Midbrain (tissue), 1 donor: ENCODE measurements around the gene PPFIA1.

Source experiments
- DNase-seq: peaks from one replicate; lab custom pipeline; 2025; lab: John Stamatoyannopoulos, UW

The PPFIA1 gene

GRCh38 chr11:70270104-70270876, at the start of gene PPFIA1:
Gene PPFIA1 (plus strand): TSS chr11:70270690. CDS start chr11:70272173, 1,483 bp downstream.
- peak; percentile 97 for DNase-seq

DNA sequence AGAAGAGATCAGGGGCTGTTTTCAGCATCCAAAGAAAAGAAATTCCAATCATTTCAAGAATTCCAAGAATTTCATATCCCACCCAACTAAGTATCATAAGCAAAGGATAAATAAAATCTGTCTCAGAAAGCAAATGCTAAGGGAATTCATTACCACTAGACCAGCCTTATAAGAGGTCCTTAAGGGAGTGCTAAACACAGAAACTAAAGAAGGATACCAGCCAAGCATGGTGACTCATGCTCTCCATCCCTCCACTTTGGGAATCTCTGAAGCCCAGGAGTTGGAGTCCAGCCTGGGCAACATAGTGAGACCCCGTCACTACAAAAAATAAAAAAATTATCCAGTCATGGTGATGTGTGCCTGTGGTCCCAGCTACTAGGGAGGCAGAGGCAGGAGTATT, 49.6 kb upstream of the PPFIA1 start:
- DNase-seq, result no peak

DNA sequence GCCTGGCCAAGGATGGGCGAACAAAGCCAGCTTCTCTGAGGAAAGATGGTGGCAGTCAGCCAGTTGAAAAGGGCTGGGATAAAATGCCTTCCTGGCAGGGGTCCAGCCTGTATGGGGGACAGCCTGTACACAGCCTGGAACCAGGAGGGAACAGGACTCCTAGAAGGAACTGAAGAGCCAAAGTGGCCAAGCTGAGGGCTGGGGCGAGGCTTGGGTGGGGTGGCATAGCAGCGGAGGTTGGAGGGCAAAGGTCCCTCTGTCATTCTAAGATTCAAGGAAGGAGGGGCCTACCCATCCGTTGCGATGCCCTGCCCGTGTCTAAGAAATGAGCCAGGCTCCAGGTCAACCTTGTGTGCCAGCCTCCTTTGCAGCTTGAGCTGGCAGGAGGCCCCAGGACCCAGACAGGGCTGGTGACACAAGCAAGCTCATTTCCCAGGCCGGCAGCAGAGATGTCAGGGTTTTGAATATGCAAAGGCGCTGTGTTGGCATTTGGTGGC, 44.8 kb upstream of the PPFIA1 start:
- peak; percentile 2 for DNase-seq

DNA sequence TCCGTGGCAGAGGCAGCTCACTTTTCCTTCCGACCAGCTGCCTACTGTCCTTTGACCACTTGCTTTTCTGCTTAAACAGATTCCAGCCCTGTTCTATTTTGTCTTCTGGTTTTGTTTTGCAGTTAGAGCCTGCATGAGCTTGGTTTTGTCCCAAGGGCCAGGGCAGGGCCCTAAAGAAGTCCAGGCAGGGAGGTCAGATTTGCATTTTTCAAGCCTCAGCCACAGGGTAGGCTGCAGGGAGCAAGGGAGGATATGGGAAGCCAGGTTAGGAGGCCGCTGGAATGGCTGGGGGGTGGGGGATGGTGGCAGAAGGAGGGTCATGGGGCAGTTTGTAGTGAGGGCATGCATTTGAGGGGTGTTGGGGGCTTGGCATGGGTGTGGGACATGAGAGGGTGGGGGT, 44.3 kb upstream of the PPFIA1 start:
- DNase-seq, result no peak

GRCh38 chr11:70226967-70227366, 43.5 kb upstream of the PPFIA1 start:
- no peak for DNase-seq

DNA sequence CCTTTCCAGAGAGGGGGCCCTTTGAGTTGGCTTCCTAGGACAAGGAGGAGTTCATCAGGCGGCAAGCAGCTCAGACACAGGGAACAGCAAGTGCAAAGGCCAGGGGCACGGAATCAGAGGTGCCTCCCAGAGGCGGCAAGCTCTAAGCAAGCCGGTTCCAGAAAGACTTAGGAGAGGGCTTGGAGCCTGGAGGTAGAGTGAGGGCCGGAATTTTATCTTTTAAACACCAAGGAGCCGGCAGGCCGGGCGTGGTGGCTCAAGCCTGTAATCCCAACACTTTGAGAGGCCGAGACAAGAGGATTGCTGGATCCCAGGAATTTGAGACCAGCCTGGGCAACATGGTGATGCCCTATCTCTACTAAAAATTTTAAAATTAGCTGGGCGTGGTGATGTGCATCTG, 40.8 kb upstream of the PPFIA1 start:
- DNase-seq, result no peak

DNA sequence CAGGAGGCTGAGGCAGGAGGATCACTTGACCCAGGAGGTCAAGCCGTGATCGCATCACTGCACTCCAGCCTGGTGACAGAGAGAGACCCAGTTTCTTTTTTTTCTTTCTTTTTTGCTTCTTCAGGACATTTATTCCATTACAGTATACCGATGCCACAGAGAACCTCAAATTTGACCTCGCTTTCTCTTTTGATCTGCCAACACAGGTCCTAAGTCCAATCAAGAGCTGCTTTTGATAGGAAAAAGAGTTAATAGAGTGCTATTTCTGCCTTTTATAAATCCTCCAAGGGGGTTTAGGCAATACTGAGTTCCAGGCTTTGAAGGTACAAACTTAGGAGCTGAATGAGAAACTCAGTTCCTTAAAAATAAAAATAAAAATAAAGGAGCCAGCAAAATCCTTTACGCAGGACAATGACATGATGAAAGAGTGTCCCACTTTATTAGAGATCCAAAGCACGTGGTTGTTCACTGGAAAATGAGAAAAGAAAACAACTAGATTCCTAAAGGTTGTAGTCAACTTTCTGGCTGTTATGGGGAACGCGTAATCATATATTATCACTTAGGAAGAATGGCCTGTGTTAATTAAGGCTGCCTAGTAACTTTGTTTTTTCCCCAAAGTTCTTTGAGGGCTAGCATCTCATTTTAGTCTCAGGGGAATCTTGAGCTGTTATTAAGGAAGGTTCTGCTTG, 40.2 kb upstream of the PPFIA1 start:
- no peak for DNase-seq

DNA sequence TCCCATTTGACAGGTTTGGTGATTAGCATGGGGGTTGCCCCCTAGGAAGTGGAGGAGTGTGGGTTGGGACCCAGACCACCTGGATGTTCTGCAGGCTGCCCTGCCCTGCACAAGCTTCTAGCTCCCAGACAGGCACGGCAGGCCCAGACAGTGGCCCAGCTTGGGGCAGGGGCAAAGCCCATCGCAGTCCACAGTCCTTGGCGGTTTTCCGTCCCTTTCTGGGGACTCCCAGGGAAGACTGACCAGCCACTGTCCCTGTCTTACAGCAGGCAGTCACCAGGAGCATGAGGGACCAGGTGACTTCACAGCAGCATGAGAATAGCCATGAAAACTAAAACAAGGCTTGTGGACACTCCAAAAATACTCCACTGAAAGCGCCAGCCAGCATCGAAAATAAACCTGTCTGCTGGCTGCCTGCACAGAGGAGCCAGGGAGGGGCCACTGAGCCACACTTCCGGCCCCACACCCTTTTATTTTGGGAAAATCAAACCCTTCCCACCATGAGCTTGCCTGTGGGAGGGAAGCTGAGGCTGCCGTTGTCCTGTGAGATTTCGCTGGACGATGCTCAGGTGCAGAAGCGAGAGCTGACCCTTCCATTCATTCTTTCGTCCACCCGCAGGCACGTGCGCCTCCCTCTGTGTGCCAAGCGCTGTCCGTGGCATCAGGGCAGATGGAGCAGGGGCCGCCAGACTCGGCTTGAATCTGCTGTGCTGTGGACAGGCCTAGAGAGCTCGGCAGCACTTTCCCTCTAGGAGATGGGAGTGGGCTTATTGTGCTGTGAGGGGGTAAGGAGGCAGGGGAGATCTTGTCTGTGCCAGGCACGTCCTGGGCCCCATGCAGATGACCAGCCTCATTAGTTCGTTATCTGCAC, 39.4 kb upstream of the PPFIA1 start:
- no peak for DNase-seq

- no peak for DNase-seq
Observed at GRCh38 chr11:70233034-70233433, 37.5 kb upstream of the PPFIA1 start.

- DNase-seq, result no peak
Observed at GRCh38 chr11:70233511-70233934, 37.0 kb upstream of the PPFIA1 start.

- DNase-seq, result no peak
Observed at GRCh38 chr11:70233962-70234361, 36.5 kb upstream of the PPFIA1 start.

- DNase-seq, result no peak
Observed at GRCh38 chr11:70240337-70240736, 30.2 kb upstream of the PPFIA1 start.

DNA sequence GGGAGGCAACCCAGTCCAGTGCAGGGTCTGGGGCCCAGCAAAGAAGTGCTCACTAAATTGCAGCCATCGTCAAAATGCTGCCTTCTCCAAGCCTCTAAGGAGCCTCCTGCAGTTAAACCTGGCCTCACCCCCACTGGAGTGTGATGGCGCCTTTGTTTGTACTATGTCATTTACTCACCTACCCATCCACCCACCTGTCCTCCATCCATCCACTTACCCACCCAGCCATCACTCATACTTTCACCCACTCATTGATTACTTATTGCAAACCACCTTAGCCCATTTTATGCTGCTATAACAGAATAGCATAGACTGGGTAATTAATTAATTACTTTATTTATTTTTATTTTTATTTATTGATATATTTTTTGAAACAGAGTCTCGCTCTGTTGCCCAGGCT, 28.8 kb upstream of the PPFIA1 start:
- DNase-seq, result no peak

DNA sequence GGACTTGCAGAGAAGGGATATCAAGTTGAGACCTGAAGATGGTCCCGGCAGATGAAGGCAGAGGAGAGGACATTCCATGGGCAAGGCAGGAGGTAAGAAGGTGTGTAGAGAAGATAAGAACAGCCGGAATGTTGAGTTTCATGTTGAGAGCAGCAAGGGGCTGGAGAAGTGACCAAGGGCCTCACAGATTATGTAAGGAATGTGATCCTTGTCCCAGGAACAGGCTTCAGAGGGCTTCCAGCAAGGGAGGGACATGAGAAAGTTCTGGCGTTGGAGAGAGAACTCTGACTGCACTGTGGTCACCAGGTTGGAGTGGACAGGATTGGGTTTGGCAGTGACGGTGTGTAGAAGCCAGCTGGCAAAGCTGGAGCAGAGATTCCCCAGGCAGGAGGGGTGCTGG, 27.6 kb upstream of the PPFIA1 start:
- no peak for DNase-seq

DNA sequence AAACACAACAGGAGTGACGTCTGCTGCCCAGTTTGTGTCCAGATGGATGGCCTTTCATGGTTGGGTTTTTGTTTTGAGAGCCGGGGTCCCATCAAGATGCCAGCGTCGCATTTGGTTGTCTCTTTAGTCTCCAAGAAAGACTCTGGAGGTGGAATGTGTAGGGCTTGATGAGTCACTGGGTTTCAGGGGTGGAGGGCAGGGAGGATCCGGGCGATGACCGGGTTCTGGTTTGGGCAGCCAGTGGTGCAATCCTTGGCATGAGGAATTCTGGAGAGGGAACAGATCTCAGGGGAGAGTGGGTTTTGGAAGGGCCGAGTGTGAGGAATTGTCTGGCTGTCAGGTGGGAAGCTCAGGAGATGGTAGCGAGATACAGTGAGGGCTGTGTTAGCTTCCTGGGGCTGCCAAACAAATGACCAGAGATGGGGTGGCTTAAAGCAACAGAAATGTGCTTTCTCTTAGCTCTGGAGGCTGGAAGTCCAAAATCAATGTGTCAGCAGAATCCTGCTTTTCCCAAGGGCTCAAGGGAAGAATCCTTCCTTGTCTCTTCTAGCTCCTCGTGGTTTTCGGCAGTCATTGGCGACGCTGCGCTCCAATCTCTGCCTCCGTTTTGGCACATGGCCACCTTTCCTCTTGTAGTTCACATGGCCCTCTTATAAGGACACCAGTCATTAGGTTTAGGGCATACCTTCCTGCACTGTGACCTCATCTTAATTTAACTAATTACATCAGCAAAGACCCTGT, 26.4 kb upstream of the PPFIA1 start:
- DNase-seq, result no peak

- no peak for DNase-seq
Observed at GRCh38 chr11:70244698-70245097, 25.8 kb upstream of the PPFIA1 start.

DNA sequence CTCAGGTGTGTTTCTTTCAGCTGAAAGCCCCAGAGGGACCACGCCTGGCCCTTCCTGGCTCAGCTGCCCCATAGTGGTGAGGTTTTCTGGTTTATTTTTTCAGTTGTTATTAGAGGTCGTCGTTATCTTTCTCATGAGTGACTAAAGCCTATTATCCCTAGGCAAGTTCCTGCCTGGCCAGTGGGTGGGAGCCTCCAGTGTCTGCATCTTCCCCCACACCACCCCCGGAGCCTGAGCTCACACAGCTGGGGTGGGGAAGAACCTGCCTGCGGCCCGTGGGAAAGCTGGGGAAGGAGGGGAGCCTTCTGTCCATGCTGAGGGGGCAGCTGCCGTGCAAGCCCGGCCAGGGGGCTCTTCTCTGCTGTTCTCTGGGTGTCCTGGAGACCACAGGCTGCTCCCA, 24.3 kb upstream of the PPFIA1 start:
- no peak for DNase-seq

DNA sequence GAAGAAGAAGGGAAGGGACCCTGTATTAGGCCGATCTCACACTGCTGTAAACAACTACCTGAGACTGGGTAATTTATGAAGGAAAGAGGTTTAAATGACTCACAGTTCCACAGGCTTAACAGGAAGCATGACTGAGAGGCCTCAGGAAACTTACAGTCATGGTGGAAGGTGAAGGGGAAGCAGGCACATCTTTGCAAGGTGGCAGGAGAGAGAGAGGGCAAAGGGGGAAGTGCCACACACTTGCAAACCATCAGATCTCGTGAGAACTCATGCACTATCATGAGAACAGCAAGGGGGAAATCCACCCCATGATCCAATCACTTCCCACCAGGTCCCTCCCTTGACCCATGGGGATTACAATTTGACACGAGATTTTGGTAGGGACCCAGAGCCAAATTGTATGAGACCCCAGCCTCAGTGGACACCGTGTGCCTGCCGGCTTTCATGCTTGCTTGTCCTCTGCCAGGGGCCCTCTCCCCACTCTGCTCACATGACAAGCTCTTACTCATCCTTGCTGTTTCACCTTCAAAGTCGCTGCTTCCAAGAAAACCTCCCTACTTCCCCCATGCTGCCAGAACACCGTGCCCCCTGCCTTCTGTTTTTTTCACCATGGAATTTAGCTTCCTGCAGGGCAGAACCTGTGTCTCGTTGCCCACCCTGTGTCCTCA, 23.3 kb upstream of the PPFIA1 start:
- DNase-seq, result no peak

- peak; percentile 9 for DNase-seq
Observed at GRCh38 chr11:70247710-70248072, 22.8 kb upstream of the PPFIA1 start.

DNA sequence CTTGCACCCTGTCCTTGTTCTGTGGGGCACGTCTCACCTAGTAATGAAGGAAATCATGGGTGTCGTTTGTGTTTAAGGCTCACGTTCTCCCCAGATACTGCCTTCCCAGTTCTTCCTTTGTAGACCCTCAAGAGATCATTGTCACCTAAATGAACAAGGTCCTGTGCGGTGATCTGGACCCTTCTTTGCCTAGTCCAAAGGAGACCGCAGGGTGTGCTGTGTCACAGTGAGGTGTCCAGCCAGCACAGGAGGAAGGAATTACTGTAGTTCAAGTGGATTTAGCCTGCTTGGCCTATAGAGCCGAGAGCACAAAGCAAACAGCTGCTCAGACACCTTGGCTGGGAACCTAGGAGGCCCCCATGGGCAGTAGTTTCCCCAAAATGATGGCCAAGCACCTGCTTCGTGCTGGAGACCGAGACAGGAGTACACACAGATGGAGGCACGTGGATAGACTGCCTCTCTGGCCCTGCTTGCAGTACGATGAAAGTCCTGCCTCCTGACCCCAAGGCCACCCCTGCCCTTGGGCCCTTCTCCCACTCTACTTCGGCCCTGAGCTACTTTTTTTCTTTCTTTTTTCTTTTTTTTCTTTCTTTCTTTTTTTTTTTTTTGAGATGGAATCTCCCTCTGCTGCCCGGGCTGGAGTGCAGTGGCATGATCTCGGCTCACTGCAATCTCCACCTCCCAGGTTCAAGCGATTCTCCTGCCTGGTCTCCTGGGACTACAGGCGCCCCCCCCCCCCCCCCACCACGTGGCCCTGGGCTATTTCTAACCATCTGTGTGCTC, 19.4 kb upstream of the PPFIA1 start:
- no peak for DNase-seq
